Transverse colon (tissue), 4 donors: ENCODE results near the gene HDLBP. TPM values are rescaled to one million over a fixed set of nuclear protein-coding genes. Genes with fewer than 3 reads are reported as not detected.

Source experiments
- DNase-seq: peaks from one replicate; pipeline ENCODE4 v3.0.0-alpha.2; 2019
- H3K27ac ChIP-seq, 4 donors: fragments of 200-600 bp; sonication (generic); 2 replicates each; pipeline ENCODE4 v1.5.1; 2016 to 2018; ENCODE audit warnings: inconsistent platforms in 4 of 4
- H3K27me3 ChIP-seq: fragments of 200-600 bp; sonication (generic); 2 replicates; pipeline ENCODE4 v1.5.1; 2017; ENCODE audit warnings: inconsistent platforms
- H3K36me3 ChIP-seq, 4 donors: fragments of 200-600 bp; sonication (generic); 2 replicates each; pipeline ENCODE4 v1.5.1; 2017 to 2019; ENCODE audit warnings: inconsistent platforms in 4 of 4
- H3K4me1 ChIP-seq, 4 donors: fragments of 200-600 bp; sonication (generic); 2 replicates each; pipeline ENCODE4 v1.5.1; 2017 to 2020; ENCODE audit warnings: inconsistent platforms in 4 of 4
- H3K4me3 ChIP-seq, 4 donors: fragments of 200-600 bp; sonication (generic); 1 replicate in 1 of 4; 2 replicates in 3 of 4; pipeline versions ENCODE4 v1.5.1 to v1.6.1; 2017 to 2019; ENCODE audit warnings: inconsistent platforms in 4 of 4
- H3K9me3 ChIP-seq, 2 donors: fragments of 200-600 bp; sonication (generic); 2 replicates each; pipeline ENCODE4 v1.5.1; 2017 to 2019; ENCODE audit warnings: inconsistent platforms in 2 of 2
- EP300 ChIP-seq: sonication (generic); formaldehyde crosslinking; IDR thresholded peaks from one replicate; pipeline ENCODE4 v1.6.1; 2017; ENCODE audit warnings: antibody characterized with exemption, low read depth
- POLR2A ChIP-seq: fragments of 450-650 bp; IDR thresholded peaks from one replicate; pipeline ENCODE4 v1.6.1; 2016; ENCODE audit warnings: antibody characterized with exemption, mild to moderate bottlenecking, moderate library complexity
- POLR2AphosphoS5 ChIP-seq, 3 donors: sonication (generic); formaldehyde crosslinking; IDR thresholded peaks; one replicate each; pipeline ENCODE4 v1.6.1; 2016; ENCODE audit warnings: antibody characterized with exemption in 3 of 3
- WGBS, 2 donors: methylation state at CpG; one replicate each; pipeline ENCODE4 v1.1.5; 2018; ENCODE audit warnings: low coverage in 1 of 2; 5-methylcytosine and 5-hydroxymethylcytosine counted together
- in situ Hi-C, 4 donors: fragments of 200-750 bp; cut with MboI; loops; one replicate each; pipeline versions ENCODE4 v1.15.0 to v1.15.1; 2017; ENCODE audit warnings: low sequenced_read_pairs in 3 of 4, low pct_ligation_motif_present in 1 of 4, low pct_unique_long_range_greater_than_20kb in 1 of 4
- intact Hi-C: fragments of 100-400 bp; cut with DNase I; formaldehyde crosslinking; loops from one replicate; pipeline ENCODE4 v1.15.1; 2023; ENCODE audit warnings: low total_unique reads
- total RNA-seq, 4 donors: library from RNA; depleted of rRNA; stranded (reverse); fragments of >200 nt; gene quantifications; one replicate each; pipeline ENCODE4 v1.1.0, GENCODE V29; 2016
- TF ChIP-seq, protein P1 (sequence below), 5 experiments: fragments of 200-600 bp in 3 of 5; fragments of 450-650 bp in 2 of 5; sonication (generic) in 3 of 5; IDR thresholded peaks; 1 replicate in 2 of 5; 2 replicates in 3 of 5; pipeline ENCODE4 v1.5.1; 2016 to 2017; ENCODE audit warnings: antibody characterized with exemption in 5 of 5, inconsistent platforms in 3 of 5, mild to moderate bottlenecking in 2 of 5, moderate library complexity in 1 of 5

The HDLBP gene
- total RNA-seq, 4 donors from 2014 or later: 168 to 1,885 (median 314) TPM

DNA sequence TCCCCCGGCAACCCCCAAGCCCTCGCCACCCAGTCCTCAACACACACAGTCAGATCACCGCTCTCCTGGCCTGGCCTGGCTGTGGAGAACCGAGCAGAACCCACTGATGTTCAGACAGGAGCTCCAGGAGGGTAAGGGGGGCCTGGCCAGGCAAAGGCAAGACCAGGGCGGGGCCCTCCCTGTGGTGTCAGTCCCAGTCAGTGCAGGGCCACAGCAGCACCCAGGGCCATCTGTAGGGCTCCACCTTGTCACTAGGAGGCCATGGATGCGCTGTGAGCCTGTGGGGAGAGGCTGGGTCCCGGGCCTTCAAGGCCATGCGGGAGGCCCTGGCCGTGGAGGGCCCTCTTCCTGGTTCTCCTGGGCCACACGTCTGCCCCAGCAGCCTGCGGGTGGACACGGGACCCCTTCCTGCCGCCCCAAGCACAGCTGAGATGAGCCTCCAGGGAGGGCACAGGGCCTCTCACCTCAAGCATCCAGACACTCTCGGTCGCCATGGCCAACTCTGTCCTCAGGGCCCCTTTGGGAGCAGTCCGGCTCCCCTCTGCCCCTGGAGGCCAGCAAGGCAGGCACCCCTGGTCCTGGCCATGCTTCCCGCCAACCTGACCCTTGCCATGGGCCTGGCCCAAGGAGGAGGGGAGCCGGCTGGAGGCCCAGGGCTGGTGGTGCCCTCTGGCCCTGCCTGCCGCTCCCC, 125.0 kb downstream of the HDLBP start:
- DNase-seq: no peak
- Histone ChIP-seq H3K27ac (peak overlapping the region; percentile 32 to 78 (median 38)), H3K4me3 (no peak overlapping the region), H3K4me1 (peaks cover 0 to 3% (median 0%) of the 10 kb centered on the region in 4 donors), H3K36me3 (no peaks in the 10 kb centered on the region), H3K27me3 (no peaks in the 10 kb centered on the region), H3K9me3 (no peaks in the 10 kb centered on the region)
- 78% methylated on average over 14 of the region's 19 CpGs; no CpG with 5 or more reads in 1 of the 2 donors for WGBS, 2 donors
- TF ChIP-seq POLR2AphosphoS5 (IDR thresholded peaks at IDR 0.05) (no peak), POLR2A (no peak), EP300 (no peak)
- TF ChIP-seq, protein P1, sequence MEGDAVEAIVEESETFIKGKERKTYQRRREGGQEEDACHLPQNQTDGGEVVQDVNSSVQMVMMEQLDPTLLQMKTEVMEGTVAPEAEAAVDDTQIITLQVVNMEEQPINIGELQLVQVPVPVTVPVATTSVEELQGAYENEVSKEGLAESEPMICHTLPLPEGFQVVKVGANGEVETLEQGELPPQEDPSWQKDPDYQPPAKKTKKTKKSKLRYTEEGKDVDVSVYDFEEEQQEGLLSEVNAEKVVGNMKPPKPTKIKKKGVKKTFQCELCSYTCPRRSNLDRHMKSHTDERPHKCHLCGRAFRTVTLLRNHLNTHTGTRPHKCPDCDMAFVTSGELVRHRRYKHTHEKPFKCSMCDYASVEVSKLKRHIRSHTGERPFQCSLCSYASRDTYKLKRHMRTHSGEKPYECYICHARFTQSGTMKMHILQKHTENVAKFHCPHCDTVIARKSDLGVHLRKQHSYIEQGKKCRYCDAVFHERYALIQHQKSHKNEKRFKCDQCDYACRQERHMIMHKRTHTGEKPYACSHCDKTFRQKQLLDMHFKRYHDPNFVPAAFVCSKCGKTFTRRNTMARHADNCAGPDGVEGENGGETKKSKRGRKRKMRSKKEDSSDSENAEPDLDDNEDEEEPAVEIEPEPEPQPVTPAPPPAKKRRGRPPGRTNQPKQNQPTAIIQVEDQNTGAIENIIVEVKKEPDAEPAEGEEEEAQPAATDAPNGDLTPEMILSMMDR (IDR thresholded peaks at IDR 0.05): no peak
- intact Hi-C loops (no loop called here), in situ Hi-C loops (no loop called here)

DNA sequence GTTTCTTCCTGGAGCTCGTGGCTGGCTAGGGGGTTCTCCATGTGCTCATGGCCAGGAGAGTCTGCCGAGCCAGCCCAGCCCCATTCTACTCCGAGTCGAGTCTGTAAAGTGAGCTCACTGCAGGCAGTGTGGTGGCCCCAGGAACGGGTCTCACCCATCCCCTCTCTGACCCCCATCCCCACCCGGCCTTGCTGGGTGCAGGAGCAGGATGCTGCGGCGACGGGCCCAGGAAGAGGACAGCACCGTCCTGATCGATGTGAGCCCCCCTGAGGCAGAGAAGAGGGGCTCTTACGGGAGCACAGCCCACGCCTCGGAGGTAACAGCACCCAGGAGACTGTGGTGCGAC, 125.6 kb downstream of the HDLBP start:
- in situ Hi-C loops: no loop called here
- Histone ChIP-seq H3K4me1 (peaks cover 0 to 3% (median 0%) of the 10 kb centered on the region in 4 donors), H3K27me3 (no peaks in the 10 kb centered on the region), H3K4me3 (no peak overlapping the region), H3K9me3 (no peaks in the 10 kb centered on the region), H3K36me3 (no peaks in the 10 kb centered on the region), H3K27ac (peak overlapping the region in 3 of 4 donors; percentile 32 to 78 (median 43))
- TF ChIP-seq POLR2A: no peak
- TF ChIP-seq, protein P1 (IDR thresholded peaks at IDR 0.05): no peak
- 83% methylated on average over 14 of the region's 15 CpGs; no CpG with 5 or more reads in 1 of the 2 donors for WGBS, 2 donors
- intact Hi-C loops: no loop called here
- no peak for DNase-seq

DNA sequence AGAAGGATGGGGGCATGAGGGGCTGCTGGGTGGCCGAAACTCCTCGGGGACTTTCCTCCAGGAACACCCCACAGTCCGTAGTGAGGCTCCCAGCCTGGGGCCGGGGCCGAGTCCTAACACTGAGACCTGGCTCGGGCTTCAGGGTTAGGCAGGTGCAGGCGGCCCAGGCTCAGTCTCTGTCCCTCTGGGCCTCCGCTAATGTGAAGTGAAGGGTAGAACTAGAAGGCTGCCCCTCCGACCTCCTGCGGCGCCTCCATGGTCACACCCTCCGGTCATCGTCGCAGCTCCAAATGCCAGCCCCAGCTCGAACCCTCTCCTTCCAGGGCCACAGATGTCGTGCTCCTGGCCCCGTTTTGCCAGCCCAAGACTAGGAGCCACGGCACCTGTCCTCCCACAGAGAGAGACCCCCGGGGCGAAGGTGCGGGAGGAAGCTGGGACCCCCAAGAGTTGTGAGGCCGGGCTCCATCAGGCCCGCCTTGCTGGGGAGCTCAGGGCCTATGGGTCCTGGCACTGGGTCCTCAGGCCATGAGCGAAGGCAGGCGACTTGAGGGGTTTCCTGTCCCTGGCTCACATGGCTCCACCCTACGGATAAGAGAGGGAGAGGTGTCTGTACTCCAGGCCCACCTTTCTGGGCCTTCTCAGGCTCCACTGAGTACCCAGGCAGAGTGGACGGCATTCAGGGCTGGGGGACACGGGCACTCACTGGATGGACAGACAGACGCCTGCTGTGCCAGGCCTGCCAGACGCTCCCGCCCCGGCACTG, 126.2 kb downstream of the HDLBP start:
- Histone ChIP-seq H3K27me3 (no peaks in the 10 kb centered on the region), H3K36me3 (no peaks in the 10 kb centered on the region), H3K9me3 (no peaks in the 10 kb centered on the region), H3K27ac (peak overlapping the region in 3 of 4 donors; percentile 32 to 78 (median 57)), H3K4me3 (peak overlapping the region in 2 of 4 donors; percentile 26 to 29), H3K4me1 (peaks cover 0 to 3% (median 0%) of the 10 kb centered on the region in 4 donors)
- intact Hi-C loops: no loop called here
- in situ Hi-C loops: no loop called here
- TF ChIP-seq POLR2A (no peak), POLR2AphosphoS5 (IDR thresholded peaks at IDR 0.05) (no peak), EP300 (no peak)
- TF ChIP-seq, protein P1 (IDR thresholded peaks at IDR 0.05): no peak
- DNase-seq: no peak
- 91 to 100% methylated on average over 2 to 31 of the region's 32 CpGs for WGBS, 2 donors

DNA sequence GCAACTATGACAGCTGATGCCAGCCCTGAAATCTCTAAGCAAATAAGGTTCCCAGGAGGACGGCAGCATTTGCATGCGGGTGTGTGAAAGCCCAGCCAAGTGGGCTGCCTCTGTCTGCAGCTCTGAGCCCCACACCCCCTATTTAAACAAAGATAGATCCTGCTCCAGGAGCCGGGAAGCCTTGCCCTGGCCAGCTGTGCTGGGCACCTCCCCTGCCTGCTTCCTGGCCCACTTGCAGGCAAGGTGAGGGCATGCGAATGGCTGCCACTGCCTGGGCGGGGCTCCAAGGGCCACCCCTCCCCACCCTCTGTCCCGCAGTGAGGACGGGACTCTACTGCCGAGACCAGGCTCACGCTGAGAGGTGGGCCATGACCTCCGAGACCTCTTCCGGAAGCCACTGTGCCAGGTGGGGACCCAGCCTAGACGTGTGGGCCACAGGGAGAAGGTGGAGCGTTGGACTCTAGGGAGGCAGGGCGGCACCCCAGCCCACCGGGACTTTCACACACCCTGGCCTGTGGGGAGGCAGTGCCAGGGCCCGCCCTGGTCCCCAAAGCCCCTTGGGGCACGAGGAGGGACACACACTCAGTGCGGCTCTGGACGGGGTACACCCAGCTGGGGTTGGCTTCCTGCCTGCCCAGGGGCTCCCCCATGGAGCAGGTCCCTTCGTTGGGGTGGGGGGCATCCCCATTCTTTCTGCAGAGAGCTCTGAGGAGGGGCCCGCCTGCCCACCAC, 126.9 kb downstream of the HDLBP start, which contains the start of gene ANO7:
Gene ANO7 (plus strand): TSS at position 317 of the 732 bp plus-strand sequence. CDS start 1,387 bp downstream, outside the sequence.
- TF ChIP-seq, protein P1 (IDR thresholded peaks at IDR 0.05): no peak
- TF ChIP-seq POLR2A (peak; percentile 55), EP300 (no peak), POLR2AphosphoS5 (IDR thresholded peaks at IDR 0.05) (peak; percentile 17 to 43 (median 27))
- DNase-seq: peak; percentile 65
- peak within 1 kb of the TSS; percentile 25 to 78 (median 44) for H3K27ac ChIP-seq
- H3K9me3 ChIP-seq: no peaks in the 10 kb centered on the region
- 48% methylated on average over 20 of the region's 21 CpGs; no CpG with 5 or more reads in 1 of the 2 donors for WGBS, 2 donors
- peaks cover 0 to 3% (median 0%) of the 10 kb centered on the region in 4 donors for H3K4me1 ChIP-seq
- peak within 1 kb of the TSS in 2 of 4 donors; percentile 26 to 29 for H3K4me3 ChIP-seq
- H3K36me3 ChIP-seq: peaks cover 0 to under 1% (median 0%) of the 10 kb centered on the region in 4 donors
- no peaks in the 10 kb centered on the region for H3K27me3 ChIP-seq
- in situ Hi-C loops (no loop called here), intact Hi-C loops (no loop called here)
